Loucy (cell line): ENCODE data around the gene JAZF1.

Experiments
- EZH2phosphoT487 ChIP-seq: fragments of 200-600 bp; IDR thresholded peaks from 2 replicates; pipeline ENCODE4 v1.6.1; 2018; ENCODE audit warnings: antibody characterized with exemption, mild to moderate bottlenecking, moderate library complexity, borderline replicate concordance
- TF ChIP-seq, protein P1 (sequence below): fragments of 200-600 bp; sonication (generic); conservative IDR thresholded peaks from 2 replicates; pipeline ENCODE4 v1.5.1; 2014; ENCODE audit warnings: mild to moderate bottlenecking, antibody characterized with exemption, low read length

DNA sequence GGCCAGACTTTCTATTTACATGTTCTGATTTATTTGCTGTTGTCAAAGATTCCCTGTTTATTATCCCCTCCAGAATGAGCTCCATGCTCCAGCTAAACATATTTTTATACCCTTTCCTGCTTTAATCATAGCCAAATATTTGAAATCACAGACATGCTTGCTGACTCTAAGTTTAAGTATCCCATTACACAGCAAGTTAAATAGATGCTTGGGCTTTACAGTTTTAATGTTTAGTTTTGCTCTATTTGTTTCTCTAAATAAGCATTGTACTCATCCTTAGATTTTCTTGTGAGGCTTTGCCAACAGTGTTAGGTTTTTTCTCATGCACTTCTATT lies 243.9 kb downstream of the JAZF1 start:
- TF ChIP-seq, protein P1, sequence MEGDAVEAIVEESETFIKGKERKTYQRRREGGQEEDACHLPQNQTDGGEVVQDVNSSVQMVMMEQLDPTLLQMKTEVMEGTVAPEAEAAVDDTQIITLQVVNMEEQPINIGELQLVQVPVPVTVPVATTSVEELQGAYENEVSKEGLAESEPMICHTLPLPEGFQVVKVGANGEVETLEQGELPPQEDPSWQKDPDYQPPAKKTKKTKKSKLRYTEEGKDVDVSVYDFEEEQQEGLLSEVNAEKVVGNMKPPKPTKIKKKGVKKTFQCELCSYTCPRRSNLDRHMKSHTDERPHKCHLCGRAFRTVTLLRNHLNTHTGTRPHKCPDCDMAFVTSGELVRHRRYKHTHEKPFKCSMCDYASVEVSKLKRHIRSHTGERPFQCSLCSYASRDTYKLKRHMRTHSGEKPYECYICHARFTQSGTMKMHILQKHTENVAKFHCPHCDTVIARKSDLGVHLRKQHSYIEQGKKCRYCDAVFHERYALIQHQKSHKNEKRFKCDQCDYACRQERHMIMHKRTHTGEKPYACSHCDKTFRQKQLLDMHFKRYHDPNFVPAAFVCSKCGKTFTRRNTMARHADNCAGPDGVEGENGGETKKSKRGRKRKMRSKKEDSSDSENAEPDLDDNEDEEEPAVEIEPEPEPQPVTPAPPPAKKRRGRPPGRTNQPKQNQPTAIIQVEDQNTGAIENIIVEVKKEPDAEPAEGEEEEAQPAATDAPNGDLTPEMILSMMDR = no peak
- TF ChIP-seq EZH2phosphoT487 = no peak
